Mesodermal cell (in vitro differentiated cells): Measurements from ENCODE around the gene WDR75. TPM values are rescaled to one million over a fixed set of nuclear protein-coding genes. Genes with fewer than 3 reads are reported as not detected.
A peak's percentile ranks its signal among the peaks of the same experiment; 100 is the strongest.

Experiments used
- H3K27ac ChIP-seq: 2 replicates; pipeline ENCODE4 v1.7.0; 2013; ENCODE audit warnings: mild to moderate bottlenecking, low read depth, low read length, moderate library complexity; ENCODE audit not compliant: severe bottlenecking
- H3K36me3 ChIP-seq: 2 replicates; pipeline ENCODE4 v1.7.1; 2013; ENCODE audit warnings: mild to moderate bottlenecking, low read length, moderate library complexity; ENCODE audit not compliant: control insufficient read depth, insufficient read depth
- H3K4me1 ChIP-seq: one replicate; pipeline ENCODE4 v1.7.1; 2013; ENCODE audit warnings: mild to moderate bottlenecking, low read length; ENCODE audit not compliant: insufficient read depth, control insufficient read depth, poor library complexity, severe bottlenecking
- H3K4me3 ChIP-seq: 2 replicates; pipeline ENCODE4 v1.7.0; 2013; ENCODE audit warnings: low read length, control low read depth, mild to moderate bottlenecking; ENCODE audit not compliant: insufficient read depth, poor library complexity, severe bottlenecking; ENCODE audit errors: extremely low read depth
- H3K9me3 ChIP-seq: 2 replicates; pipeline ENCODE4 v1.7.1; 2013; ENCODE audit warnings: mild to moderate bottlenecking, low read length, moderate library complexity; ENCODE audit not compliant: control insufficient read depth
- WGBS, 2 experiments: methylation state at CpG; one replicate each; pipeline ENCODE4 v1.1.5; 2013; ENCODE audit warnings: missing lambda C conversion rate in 2 of 2; ENCODE audit not compliant: insufficient coverage in 2 of 2; 5-methylcytosine and 5-hydroxymethylcytosine counted together
- polyA plus RNA-seq, 2 experiments: library from polyadenylated mRNA; stranded (reverse); fragments of 50-300 nt; gene quantifications; one replicate each; pipeline ENCODE4 v1.2.3, GENCODE V29; 2013

Gene WDR75
- 39.7 TPM for polyA plus RNA-seq (2013, experiment 1 of 2)
- polyA plus RNA-seq (2013, experiment 2 of 2): 44.7 TPM

DNA sequence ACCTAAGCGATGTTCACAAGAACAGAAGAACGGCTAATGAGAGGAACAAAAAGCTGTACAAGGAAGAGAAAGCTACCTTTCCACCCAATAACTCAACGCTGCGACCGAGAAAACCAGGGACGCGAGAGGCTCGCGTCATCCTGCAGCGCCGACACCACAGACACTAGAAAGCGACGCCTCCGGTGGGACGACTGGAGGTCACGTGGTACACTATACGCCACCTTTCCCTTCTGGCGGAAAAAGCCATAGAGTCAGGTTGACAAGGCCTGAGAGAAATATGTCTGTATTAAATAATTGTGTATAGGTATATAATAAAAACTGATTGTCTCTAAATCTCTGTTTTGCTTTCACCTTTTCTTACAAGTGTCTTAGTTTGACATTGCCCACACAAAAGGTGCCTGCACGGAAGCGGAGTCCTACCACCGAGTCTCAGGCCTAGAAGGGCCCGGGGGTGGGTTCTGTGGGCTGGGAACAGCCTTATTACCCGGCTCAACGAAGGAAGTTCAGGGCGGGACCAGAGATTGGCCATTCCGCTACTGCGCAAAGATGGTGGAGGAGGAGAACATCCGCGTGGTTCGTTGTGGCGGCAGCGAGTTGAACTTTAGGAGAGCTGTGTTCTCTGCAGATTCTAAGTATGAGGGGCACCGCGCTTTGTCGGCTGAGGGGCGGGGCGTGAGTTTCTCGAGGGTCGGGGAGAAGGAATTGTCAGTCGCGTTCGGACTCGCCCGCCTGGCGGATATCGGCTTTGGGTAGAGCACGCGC is at the start of gene WDR75:
Gene WDR75 (plus strand): TSS at position 528 of the 762 bp plus-strand sequence. CDS start 19 bp downstream, at position 547.
- Histone ChIP-seq H3K4me3 (peak within 1 kb of the TSS; percentile 93), H3K36me3 (peaks cover 26% of the 10 kb centered on the region), H3K4me1 (peaks cover 14% of the 10 kb centered on the region), H3K9me3 (no peaks in the 10 kb centered on the region), H3K27ac (peak within 1 kb of the TSS; percentile 82)
- WGBS, 2 experiments: 0 to 1% methylated on average over 38 to 41 of the region's 48 CpGs

DNA sequence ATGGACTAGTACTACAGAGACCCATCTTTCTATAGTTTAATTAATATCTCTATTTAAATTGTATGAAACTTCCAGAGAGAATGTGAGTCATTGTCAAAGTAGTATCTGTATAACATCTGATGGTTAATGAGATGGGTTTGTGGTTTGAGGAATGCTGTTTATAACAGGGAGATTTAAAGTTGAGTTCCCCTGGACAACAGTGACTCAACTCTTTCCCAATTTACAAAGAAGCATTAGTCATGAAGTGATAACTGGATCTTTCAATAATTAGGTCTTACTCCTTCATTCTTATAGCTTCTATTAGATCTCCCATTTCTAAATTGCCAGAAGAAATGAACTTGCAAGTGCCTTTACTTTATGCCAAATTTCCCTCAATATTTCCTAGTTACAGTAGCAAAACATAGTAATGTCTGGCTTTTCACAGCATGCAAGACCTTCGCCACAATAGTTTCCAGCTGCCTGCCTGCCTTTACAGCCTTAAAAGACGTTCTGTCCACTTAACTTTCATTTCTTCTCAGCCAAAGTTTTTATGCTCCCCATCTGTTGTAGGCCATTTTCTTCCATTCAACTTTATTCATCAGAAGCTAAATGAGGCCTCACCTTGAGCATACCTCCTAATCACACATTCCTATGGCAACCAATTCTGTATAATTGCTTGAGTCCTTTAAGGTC is 47.7 kb upstream of the WDR75 start:
- no peak overlapping the region for H3K4me3 ChIP-seq
- peak overlapping the region; percentile 84 for H3K27ac ChIP-seq
- WGBS, 2 experiments: 73 to 88% methylated on average over 2 of the region's 2 CpGs
- H3K9me3 ChIP-seq: no peaks in the 10 kb centered on the region
- peaks cover 11% of the 10 kb centered on the region for H3K4me1 ChIP-seq
- no peaks in the 10 kb centered on the region for H3K36me3 ChIP-seq

DNA sequence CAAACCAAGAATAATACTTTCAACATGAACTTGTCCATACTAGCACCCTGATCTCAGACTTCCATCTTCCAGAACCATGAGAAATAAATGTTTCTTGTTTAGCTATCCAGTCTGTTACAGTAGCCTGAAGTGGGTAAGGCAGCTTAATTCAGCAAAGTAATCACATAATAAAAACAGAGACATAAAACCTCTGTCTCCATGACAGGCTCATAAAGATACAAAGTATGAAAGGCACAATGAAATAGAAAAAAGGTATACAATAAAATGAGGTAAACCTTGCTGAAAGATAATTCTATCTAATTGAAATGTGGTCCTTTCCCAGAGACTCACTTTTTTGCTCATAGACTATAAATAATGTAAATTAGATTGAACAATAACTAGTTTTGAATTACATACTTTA is 46.7 kb upstream of the WDR75 start:
- Histone ChIP-seq H3K36me3 (no peaks in the 10 kb centered on the region), H3K27ac (no peak overlapping the region), H3K4me3 (no peak overlapping the region), H3K9me3 (no peaks in the 10 kb centered on the region), H3K4me1 (peaks cover 11% of the 10 kb centered on the region)

DNA sequence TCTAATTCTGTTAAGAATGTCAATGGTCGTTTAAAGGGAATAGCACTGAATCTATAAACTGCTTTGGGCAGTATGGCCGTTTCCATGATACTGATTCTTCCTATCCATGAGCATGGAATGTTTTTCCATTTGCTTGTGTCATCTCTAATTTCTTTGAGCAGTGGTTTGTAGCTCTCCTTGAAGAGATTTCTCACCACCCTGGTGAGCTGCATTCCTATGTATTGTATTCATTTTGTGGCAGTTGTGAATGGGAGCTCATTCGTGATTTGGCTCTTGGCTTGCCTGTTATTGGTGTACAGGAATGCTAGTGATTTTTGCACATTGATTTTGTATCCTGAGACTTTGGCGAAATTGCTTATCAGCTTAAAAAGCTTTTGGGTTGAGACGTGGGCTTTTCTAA is 38.3 kb upstream of the WDR75 start:
- WGBS, 2 experiments: 71 to 88% methylated on average over 1 of the region's 5 CpGs

DNA sequence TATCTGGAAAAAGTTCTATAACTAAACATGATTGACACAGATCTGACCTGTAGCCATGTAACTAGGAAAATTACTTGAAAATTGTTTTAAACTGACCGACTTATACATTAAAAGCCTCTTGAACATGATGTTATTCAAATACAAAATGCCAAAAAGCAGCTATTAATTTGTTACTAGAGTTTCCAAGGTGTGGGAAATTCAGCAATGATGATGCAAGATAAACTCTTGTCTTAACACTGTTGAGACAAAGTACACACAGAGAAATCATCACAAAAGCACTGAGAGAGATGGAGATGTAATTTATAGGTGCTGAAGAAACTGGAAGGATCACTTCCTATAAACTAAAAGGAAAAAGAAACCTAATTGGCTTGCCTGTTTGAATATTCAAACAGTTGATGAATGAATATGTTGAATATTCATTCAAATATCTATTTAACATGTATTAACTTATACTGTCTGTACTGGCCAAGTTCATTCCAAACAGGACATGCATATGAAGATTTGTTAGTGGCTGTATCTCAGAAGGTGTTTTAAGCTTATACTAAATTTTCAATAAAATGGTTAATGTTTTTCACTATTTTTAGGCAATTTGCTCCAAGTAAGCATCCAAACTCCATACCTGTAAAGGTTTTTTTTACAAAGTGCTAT is 34.6 kb upstream of the WDR75 start:
- Histone ChIP-seq H3K27ac (peak overlapping the region; percentile 73), H3K36me3 (no peaks in the 10 kb centered on the region), H3K4me1 (peaks cover 19% of the 10 kb centered on the region), H3K9me3 (no peaks in the 10 kb centered on the region), H3K4me3 (no peak overlapping the region)
- no CpG with 5 or more reads among the region's 1 CpG for WGBS, 2 experiments

More for the DNA sequence above, 38.3 kb upstream of the WDR75 start:
- no peak overlapping the region for H3K27ac ChIP-seq
- no peaks in the 10 kb centered on the region for H3K36me3 ChIP-seq
- H3K4me3 ChIP-seq: no peak overlapping the region
- H3K9me3 ChIP-seq: no peaks in the 10 kb centered on the region
- H3K4me1 ChIP-seq: peaks cover 15% of the 10 kb centered on the region

DNA sequence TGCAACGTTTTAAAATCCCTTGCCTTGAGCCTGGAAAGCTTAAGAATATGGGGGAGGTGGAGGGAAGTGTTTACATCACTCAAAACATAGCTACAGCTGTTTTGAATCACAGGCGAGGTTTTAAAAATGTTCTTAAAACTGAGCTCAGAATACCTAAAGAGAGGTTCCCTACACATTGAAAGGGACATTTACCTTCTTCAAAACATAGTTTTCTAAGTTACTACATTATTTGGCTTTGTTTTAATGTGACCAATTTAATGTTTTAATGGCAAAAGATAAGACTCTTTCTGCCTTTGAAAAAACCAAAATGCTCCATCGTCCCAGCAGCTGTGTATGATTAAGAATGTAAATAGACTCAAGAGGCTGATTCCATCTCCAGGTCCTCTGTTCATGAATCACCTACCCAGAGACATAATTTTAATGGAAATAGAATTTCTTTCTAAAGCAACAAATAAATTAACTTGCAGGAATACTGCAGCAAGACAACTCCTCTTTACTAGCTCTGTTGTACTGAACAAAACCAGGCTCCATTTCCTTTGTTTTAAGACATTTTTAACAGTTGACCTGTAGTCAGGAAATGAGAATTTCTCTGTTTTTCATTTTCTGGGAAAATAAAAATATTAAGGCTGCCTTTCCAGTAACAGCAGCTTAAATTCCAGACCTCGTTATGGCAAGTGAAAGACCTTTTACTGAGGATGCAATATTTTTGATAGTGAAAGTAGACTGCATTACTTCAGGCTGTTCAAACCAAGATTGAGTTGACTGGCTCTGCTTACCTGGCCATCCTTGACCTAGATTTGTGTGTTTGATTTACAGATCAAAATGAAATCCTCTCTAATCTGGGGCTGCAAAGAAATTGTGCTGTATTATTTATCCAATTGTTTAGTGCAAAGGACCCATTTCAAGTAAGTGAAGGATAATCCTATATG is 33.7 kb upstream of the WDR75 start:
- 0 to 86% methylated on average over 1 of the region's 4 CpGs for WGBS, 2 experiments
- Histone ChIP-seq H3K9me3 (no peaks in the 10 kb centered on the region), H3K4me1 (peaks cover 19% of the 10 kb centered on the region), H3K36me3 (no peaks in the 10 kb centered on the region), H3K27ac (peak overlapping the region; percentile 73), H3K4me3 (no peak overlapping the region)

DNA sequence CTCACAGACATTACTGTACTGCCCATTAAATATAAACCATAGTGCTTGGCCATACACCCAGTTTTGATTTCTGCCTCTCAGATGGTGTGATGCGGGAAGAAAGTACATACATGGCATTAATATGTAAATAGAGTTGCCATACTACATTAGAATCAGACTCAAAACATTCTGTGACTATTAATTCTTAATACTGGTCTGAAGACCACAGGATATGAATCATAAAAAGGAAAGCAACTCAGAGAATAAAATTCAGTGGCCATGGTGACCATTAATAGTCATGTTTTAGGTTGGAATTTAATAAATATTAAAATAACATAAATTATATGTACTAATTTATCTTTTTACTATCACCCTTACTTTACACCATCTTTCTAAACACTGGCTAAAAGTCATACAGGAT is 33.0 kb upstream of the WDR75 start:
- Histone ChIP-seq H3K36me3 (no peaks in the 10 kb centered on the region), H3K4me3 (no peak overlapping the region), H3K9me3 (no peaks in the 10 kb centered on the region), H3K4me1 (peaks cover 19% of the 10 kb centered on the region), H3K27ac (no peak overlapping the region)
- no CpG with 5 or more reads among the region's 1 CpG for WGBS, 2 experiments

DNA sequence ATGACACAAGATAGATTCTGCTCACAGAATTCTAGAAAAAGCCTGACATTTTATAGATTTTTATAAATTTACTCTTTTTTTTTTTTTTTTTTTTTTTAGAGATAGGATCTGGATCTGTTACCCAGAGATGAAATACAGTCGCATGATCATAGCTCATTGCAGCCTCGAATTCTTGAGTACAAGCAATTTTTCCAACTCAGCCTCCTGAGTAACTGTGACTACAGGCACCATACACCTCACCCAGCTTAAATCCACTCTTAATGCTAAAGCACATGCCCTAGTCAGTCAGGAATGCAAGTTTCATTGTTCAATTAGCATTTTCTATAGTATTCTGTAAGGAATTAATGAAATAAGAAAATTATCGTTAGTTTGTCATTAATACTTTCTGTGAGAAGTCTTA is 32.1 kb upstream of the WDR75 start:
- WGBS, 2 experiments: 86 to 100% methylated on average over 1 to 2 of the region's 3 CpGs
- Histone ChIP-seq H3K9me3 (no peaks in the 10 kb centered on the region), H3K4me1 (peaks cover 19% of the 10 kb centered on the region), H3K4me3 (no peak overlapping the region), H3K36me3 (no peaks in the 10 kb centered on the region), H3K27ac (no peak overlapping the region)

DNA sequence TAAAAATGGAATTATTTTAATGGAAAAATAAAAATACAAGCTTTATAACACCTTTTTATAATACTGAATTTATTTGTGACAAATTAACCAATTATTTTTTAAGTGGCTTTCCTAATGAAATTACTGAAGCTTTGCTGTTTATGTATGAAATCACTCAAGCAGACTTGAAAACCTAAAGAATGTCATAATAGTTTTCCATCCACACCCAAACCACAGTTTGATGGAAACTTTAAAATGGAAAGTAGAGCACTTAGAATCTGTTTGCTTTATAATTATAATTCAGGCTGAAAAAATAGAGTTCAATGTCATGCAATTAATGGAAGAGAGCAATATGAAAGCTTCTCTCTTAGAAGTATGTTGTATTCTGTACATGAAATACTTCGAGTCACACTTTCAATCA is 31.6 kb upstream of the WDR75 start:
- Histone ChIP-seq H3K36me3 (no peaks in the 10 kb centered on the region), H3K4me1 (peaks cover 19% of the 10 kb centered on the region), H3K27ac (no peak overlapping the region), H3K4me3 (no peak overlapping the region), H3K9me3 (no peaks in the 10 kb centered on the region)
- no CpG with 5 or more reads among the region's 1 CpG for WGBS, 2 experiments

DNA sequence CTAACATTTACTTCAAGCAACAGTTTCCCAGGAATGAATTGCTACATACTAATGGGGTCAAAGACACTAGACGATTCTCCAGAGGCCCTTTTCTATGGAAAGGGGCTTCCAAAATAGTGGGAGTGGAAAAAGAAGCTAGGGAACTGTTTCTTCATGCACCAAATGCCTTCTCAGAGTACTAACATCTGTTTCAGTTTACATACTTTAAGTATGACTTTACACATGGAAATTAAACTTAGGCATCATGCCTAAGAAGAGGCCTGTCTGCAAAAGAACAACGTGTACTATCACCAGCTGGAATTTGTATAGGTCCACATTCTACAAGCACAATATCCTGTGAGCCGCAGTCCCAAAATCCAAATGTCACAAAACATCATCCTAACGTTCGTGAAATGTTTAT is 29.4 kb upstream of the WDR75 start:
- Histone ChIP-seq H3K36me3 (no peaks in the 10 kb centered on the region), H3K27ac (no peak overlapping the region), H3K4me3 (no peak overlapping the region), H3K9me3 (no peaks in the 10 kb centered on the region), H3K4me1 (peaks cover 13% of the 10 kb centered on the region)
- 83 to 100% methylated on average over 1 of the region's 5 CpGs for WGBS, 2 experiments
